GM21786 (cell line): ENCODE results near the gene NOC2L.
"Not testable (repeated sequence)": the region's sequence is repeated elsewhere in the genome, so short reads cannot be mapped to it uniquely, and the experiment has no call there.

Experiments
- ATAC-seq: cut with Tn5 transposase; IDR thresholded peaks from one replicate; pipeline ENCODE4 v1.9.1; 2021; ENCODE audit not compliant: unreplicated experiment

NOC2L gene

GRCh38 chr1:962381-963300 lies 3.6 kb upstream of the NOC2L start:
- ATAC-seq: no peak

- ATAC-seq: no peak
Observed at GRCh38 chr1:961132-961669, 2.1 kb upstream of the NOC2L start.

- peak; percentile 36 for ATAC-seq
Observed at GRCh38 chr1:960363-961131, 1.5 kb upstream of the NOC2L start, which contains the start of gene KLHL17. KLHL17 (plus strand) TSS chr1:960584; CDS start chr1:960694, 110 bp downstream.

GRCh38 chr1:959731-960362 lies 791 bp upstream of the NOC2L start:
- no peak for ATAC-seq

- no peak for ATAC-seq
Observed at GRCh38 chr1:956636-957035, 2.4 kb downstream of the NOC2L start.

GRCh38 chr1:955474-955873 lies 3.6 kb downstream of the NOC2L start:
- no peak for ATAC-seq

- no peak for ATAC-seq
Observed at GRCh38 chr1:954927-955326, 4.1 kb downstream of the NOC2L start.

GRCh38 chr1:953524-954320 lies 5.3 kb downstream of the NOC2L start:
- no peak for ATAC-seq

GRCh38 chr1:952603-953002 lies 6.5 kb downstream of the NOC2L start:
- ATAC-seq: no peak

- ATAC-seq: no peak
Observed at GRCh38 chr1:952201-952600, 6.9 kb downstream of the NOC2L start.

GRCh38 chr1:951364-951763 lies 7.7 kb downstream of the NOC2L start:
- ATAC-seq: no peak

- ATAC-seq: no peak
Observed at GRCh38 chr1:950881-951280, 8.2 kb downstream of the NOC2L start.

- ATAC-seq: no peak
Observed at GRCh38 chr1:950268-950667, 8.8 kb downstream of the NOC2L start.

GRCh38 chr1:947958-948357 lies 11.1 kb downstream of the NOC2L start:
- ATAC-seq: no peak

- not testable (repeated sequence) for ATAC-seq
Observed at GRCh38 chr1:946811-947210, 12.2 kb downstream of the NOC2L start.

GRCh38 chr1:945688-946556 lies 13.1 kb downstream of the NOC2L start:
- ATAC-seq: no peak

GRCh38 chr1:944341-945325 lies 14.4 kb downstream of the NOC2L start:
- no peak for ATAC-seq
